Kidney (tissue), 14 donors: ENCODE data around the gene DYNC2H1. TPM values are rescaled to one million over a fixed set of nuclear protein-coding genes. Genes with fewer than 3 reads are reported as not detected.

ENCODE experiments used
- DNase-seq, 5 donors: peaks; one replicate each; pipeline ENCODE4 v3.0.0-alpha.2; 2013 to 2020
- FAIRE-seq: peaks from 2 replicates; lab custom pipeline; 2012; peaks lifted over from hg19 to GRCh38; lab: Jason Lieb, UNC
- H3K27ac ChIP-seq, 2 donors: one replicate each; pipeline ENCODE4 v1.7.0; 2013; ENCODE audit warnings: low read depth in 2 of 2, low read length in 2 of 2, inconsistent platforms in 1 of 2
- H3K27me3 ChIP-seq: one replicate; pipeline ENCODE4 v1.7.1; 2013; ENCODE audit warnings: low read length, inconsistent platforms; ENCODE audit not compliant: control insufficient read depth, insufficient read depth
- H3K36me3 ChIP-seq, 3 donors: one replicate each; pipeline versions ENCODE4 v1.7.0 to v1.7.1; 2013; ENCODE audit warnings: low read length in 3 of 3, control low read depth in 1 of 3, inconsistent platforms in 1 of 3; ENCODE audit not compliant: insufficient read depth in 3 of 3, control insufficient read depth in 2 of 3
- H3K4me1 ChIP-seq, 3 donors: one replicate each; pipeline versions ENCODE4 v1.7.0 to v1.7.1; 2013; ENCODE audit warnings: low read length in 3 of 3, inconsistent platforms in 1 of 3, low read depth in 1 of 3; ENCODE audit not compliant: control insufficient read depth in 2 of 3, insufficient read depth in 2 of 3
- H3K4me3 ChIP-seq, 3 donors: one replicate each; pipeline versions ENCODE4 v1.7.0 to v1.8.1; 2013; ENCODE audit warnings: low read length in 3 of 3, control low read depth in 1 of 3, inconsistent platforms in 1 of 3
- H3K9ac ChIP-seq, 3 donors: one replicate each; pipeline versions ENCODE4 v1.7.0 to v1.7.1; 2013; ENCODE audit warnings: low read length in 3 of 3, control low read depth in 1 of 3, inconsistent platforms in 1 of 3
- H3K9me3 ChIP-seq, 3 donors: one replicate each; pipeline versions ENCODE4 v1.7.0 to v1.7.1; 2013; ENCODE audit warnings: low read length in 3 of 3, control low read depth in 1 of 3, inconsistent platforms in 1 of 3; ENCODE audit not compliant: control insufficient read depth in 2 of 3, insufficient read depth in 1 of 3
- intact Hi-C: fragments of 100-400 bp; cut with DNase I; formaldehyde crosslinking; loops from one replicate; pipeline ENCODE4 v1.11.1; 2022
- polyA plus RNA-seq: library from polyadenylated mRNA; stranded (reverse); fragments of 350-450 nt; fragmentation: Illumina TruSeq; extraction: RNeasy Lipid Tissue Mini Kit (QIAGEN cat#74804); gene quantifications from one replicate; pipeline ENCODE4 v1.2.3, GENCODE V29; 2014; ENCODE audit warnings: low read depth, low replicate concordance; ENCODE audit not compliant: insufficient read depth
- total RNA-seq: library from RNA; stranded (reverse); fragmentation: NEBNext Ultra II Directional; extraction: Animal tissue kit (Norgen Biotek cat#: 25700); gene quantifications from one replicate; pipeline ENCODE4 v1.2.1, GENCODE V29; 2021
- TF ChIP-seq, protein P1 (sequence below): IDR thresholded peaks from 3 replicates; pipeline ENCODE4 v1.5.1; 2012; ENCODE audit warnings: mild to moderate bottlenecking, moderate library complexity, borderline replicate concordance; ENCODE audit not compliant: insufficient read depth; ENCODE audit errors: extremely low read depth
- donor health status: control.
- donor health status: control.
- donor health status: control.
- donor health status: control.
- donor health status: control.
- donor health status: DM: yes; HTN: yes; CAD: no.
- donor health status: Normal renal cell carcinoma (clear cell type).

The DYNC2H1 gene
- total and polyA plus RNA-seq, 2 donors from 2014 or later, result 13.5 to 30.9 TPM

DNA sequence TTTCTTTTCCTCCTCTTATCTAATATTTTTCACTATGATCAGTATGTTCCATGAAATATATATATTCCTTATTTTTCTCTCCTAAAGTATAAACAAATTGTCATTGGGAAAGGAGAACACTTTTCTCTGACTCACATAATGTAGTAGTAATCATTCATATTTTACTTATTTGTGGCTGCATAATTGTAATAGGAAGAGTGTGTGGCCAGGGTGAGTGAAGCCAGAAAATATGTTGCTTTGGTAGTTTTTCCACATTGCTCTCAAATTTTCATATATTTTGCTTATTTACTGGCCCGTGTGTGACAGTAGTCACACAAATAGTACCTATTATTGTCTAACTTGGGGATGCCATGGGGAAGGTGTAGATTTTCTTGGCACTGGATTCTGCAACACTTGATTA, 172.1 kb downstream of the DYNC2H1 start:
- Histone ChIP-seq H3K4me3 (no peak overlapping the region), H3K4me1 (no peaks in the 10 kb centered on the region), H3K9ac (no peak overlapping the region), H3K27ac (no peak overlapping the region), H3K27me3 (no peaks in the 10 kb centered on the region), H3K36me3 (no peaks in the 10 kb centered on the region), H3K9me3 (no peaks in the 10 kb centered on the region)
- no peak for DNase-seq
- TF ChIP-seq, protein P1, sequence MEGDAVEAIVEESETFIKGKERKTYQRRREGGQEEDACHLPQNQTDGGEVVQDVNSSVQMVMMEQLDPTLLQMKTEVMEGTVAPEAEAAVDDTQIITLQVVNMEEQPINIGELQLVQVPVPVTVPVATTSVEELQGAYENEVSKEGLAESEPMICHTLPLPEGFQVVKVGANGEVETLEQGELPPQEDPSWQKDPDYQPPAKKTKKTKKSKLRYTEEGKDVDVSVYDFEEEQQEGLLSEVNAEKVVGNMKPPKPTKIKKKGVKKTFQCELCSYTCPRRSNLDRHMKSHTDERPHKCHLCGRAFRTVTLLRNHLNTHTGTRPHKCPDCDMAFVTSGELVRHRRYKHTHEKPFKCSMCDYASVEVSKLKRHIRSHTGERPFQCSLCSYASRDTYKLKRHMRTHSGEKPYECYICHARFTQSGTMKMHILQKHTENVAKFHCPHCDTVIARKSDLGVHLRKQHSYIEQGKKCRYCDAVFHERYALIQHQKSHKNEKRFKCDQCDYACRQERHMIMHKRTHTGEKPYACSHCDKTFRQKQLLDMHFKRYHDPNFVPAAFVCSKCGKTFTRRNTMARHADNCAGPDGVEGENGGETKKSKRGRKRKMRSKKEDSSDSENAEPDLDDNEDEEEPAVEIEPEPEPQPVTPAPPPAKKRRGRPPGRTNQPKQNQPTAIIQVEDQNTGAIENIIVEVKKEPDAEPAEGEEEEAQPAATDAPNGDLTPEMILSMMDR, result no peak
- intact Hi-C loops, result no loop called here
- FAIRE-seq, result no peak

DNA sequence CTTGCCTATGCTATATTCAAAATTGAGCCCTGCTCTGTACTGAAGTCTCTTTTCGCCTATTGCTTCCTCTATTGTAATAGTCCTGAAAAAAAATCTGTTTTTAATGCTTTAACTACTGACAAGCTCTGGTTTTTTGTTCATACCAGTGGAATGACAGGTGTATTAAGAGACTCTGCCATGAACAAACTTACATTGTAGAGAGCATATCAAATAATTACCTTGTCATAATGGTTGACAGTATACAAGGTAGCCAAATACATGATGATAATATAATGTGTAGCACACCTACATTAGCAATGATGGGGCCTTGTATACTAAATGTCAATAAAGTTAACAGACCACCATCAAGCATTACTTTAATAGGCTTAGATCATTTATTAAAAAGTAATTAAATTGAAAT, 175.0 kb downstream of the DYNC2H1 start:
- no peaks in the 10 kb centered on the region for H3K9me3 ChIP-seq
- DNase-seq (no peak), FAIRE-seq (no peak)
- H3K4me1 ChIP-seq, result no peaks in the 10 kb centered on the region
- no peak overlapping the region for H3K4me3 ChIP-seq
- TF ChIP-seq, protein P1, result no peak
- no peak overlapping the region for H3K27ac ChIP-seq
- no peaks in the 10 kb centered on the region for H3K27me3 ChIP-seq
- H3K36me3 ChIP-seq, result peaks cover 0 to 3% (median 0%) of the 10 kb centered on the region in 3 donors
- H3K9ac ChIP-seq, result no peak overlapping the region
- intact Hi-C loops, result no loop called here

- TF ChIP-seq, protein P1, result no peak
- FAIRE-seq (no peak), DNase-seq (no peak)
- Histone ChIP-seq H3K4me3 (no peak overlapping the region), H3K4me1 (no peaks in the 10 kb centered on the region), H3K36me3 (peaks cover under 1 to 14% (median 10%) of the 10 kb centered on the region in 3 donors), H3K27me3 (no peaks in the 10 kb centered on the region), H3K9me3 (peaks cover 3 to 27% (median 4%) of the 10 kb centered on the region in 3 donors), H3K9ac (no peak overlapping the region), H3K27ac (no peak overlapping the region)
- intact Hi-C loops, result no loop called here
Measured at GRCh38 chr11:103294516-103294915, 185.3 kb downstream of the DYNC2H1 start.

GRCh38 chr11:103295704-103296103, 186.5 kb downstream of the DYNC2H1 start:
- H3K27me3 ChIP-seq, result no peaks in the 10 kb centered on the region
- H3K9ac ChIP-seq, result no peak overlapping the region
- TF ChIP-seq, protein P1, result no peak
- intact Hi-C loops, result no loop called here
- no peak overlapping the region for H3K4me3 ChIP-seq
- peaks cover 3 to 27% (median 4%) of the 10 kb centered on the region in 3 donors for H3K9me3 ChIP-seq
- no peak overlapping the region for H3K27ac ChIP-seq
- DNase-seq (no peak), FAIRE-seq (no peak)
- no peaks in the 10 kb centered on the region for H3K4me1 ChIP-seq
- peaks cover 0 to 14% (median 7%) of the 10 kb centered on the region in 3 donors for H3K36me3 ChIP-seq
